ENCODE results near the gene NXPE2. TPM values are rescaled to one million over a fixed set of nuclear protein-coding genes. Genes with fewer than 3 reads are reported as not detected.

NXPE2 gene
- total RNA-seq, 2 donors from 2014 or later, result 0.15 TPM; not detected in 1

- ATAC-seq (no peak), DNase-seq (no peak)
- intact Hi-C loops (cut with DNase I), result no loop called here
These were observed 47.3 kb downstream of the NXPE2 start for GRCh38 chr11:114725623-114726022.

- ATAC-seq, result no peak
- no peak for DNase-seq
- intact Hi-C loops (cut with DNase I), result no loop called here
These were observed 58.5 kb downstream of the NXPE2 start for GRCh38 chr11:114736806-114737205.

- no peak for ATAC-seq
- no peak for DNase-seq
- intact Hi-C loops (cut with DNase I), result no loop called here
These were observed 60.6 kb downstream of the NXPE2 start for GRCh38 chr11:114738954-114739353.

GRCh38 chr11:114745150-114745671 lies 66.9 kb downstream of the NXPE2 start:
- DNase-seq (no peak), ATAC-seq (no peak)
- intact Hi-C loops (cut with DNase I), result no loop called here

GRCh38 chr11:114746013-114746412 lies 67.7 kb downstream of the NXPE2 start:
- no peak for DNase-seq
- ATAC-seq, result no peak
- intact Hi-C loops (cut with DNase I), result no loop called here

Other genes with a start within 250 kb of the NXPE2 start
- gene REXO2, start 239.1 kb upstream of the NXPE2 start, total RNA-seq, result 100 to 1,000 TPM in 1 of 2 donors, 10 to 100 TPM in 1; 92.7 to 112 TPM
- not detected for gene NXPE1, start 118.6 kb upstream of the NXPE2 start, total RNA-seq
- gene NXPE4, start 82.7 kb upstream of the NXPE2 start, total RNA-seq, result not detected

Data from left cardiac atrium (tissue), 4 donors.